ENCODE results near the gene AGAP1.
"Not testable (repeated sequence)": the region's sequence is repeated elsewhere in the genome, so short reads cannot be mapped to it uniquely, and the experiment has no call there.

Gene AGAP1

GRCh38 chr2:236045251-236046235 lies 551.7 kb downstream of the AGAP1 start:
- no peak for DNase-seq (ENCODE audit: low read depth)

- no peak for DNase-seq (ENCODE audit: low read depth)
Measured at GRCh38 chr2:236046715-236047114, 552.9 kb downstream of the AGAP1 start.

GRCh38 chr2:236047176-236047575 lies 553.3 kb downstream of the AGAP1 start:
- no peak for DNase-seq (ENCODE audit: low read depth)

GRCh38 chr2:236047886-236048540 lies 554.2 kb downstream of the AGAP1 start:
- no peak for DNase-seq (ENCODE audit: low read depth)

GRCh38 chr2:236049981-236050380 lies 556.1 kb downstream of the AGAP1 start:
- no peak for DNase-seq (ENCODE audit: low read depth)

GRCh38 chr2:236051351-236051750 lies 557.5 kb downstream of the AGAP1 start:
- DNase-seq (ENCODE audit: low read depth) = no peak

GRCh38 chr2:236051806-236052205 lies 558.0 kb downstream of the AGAP1 start:
- no peak for DNase-seq (ENCODE audit: low read depth)

- DNase-seq (ENCODE audit: low read depth) = no peak
Measured at GRCh38 chr2:236052206-236052605, 558.4 kb downstream of the AGAP1 start.

- no peak for DNase-seq (ENCODE audit: low read depth)
Measured at GRCh38 chr2:236052926-236053821, 559.3 kb downstream of the AGAP1 start.

- no peak for DNase-seq (ENCODE audit: low read depth)
Measured at GRCh38 chr2:236054125-236054524, 560.3 kb downstream of the AGAP1 start.

- DNase-seq (ENCODE audit: low read depth) = no peak
Measured at GRCh38 chr2:236054621-236055305, 560.9 kb downstream of the AGAP1 start.

- DNase-seq (ENCODE audit: low read depth) = no peak
Measured at GRCh38 chr2:236055471-236055870, 561.6 kb downstream of the AGAP1 start.

GRCh38 chr2:236056141-236056540 lies 562.3 kb downstream of the AGAP1 start:
- DNase-seq (ENCODE audit: low read depth) = no peak

GRCh38 chr2:236057375-236057774 lies 563.5 kb downstream of the AGAP1 start:
- DNase-seq (ENCODE audit: low read depth) = no peak

GRCh38 chr2:236061497-236061896 lies 567.7 kb downstream of the AGAP1 start:
- no peak for DNase-seq (ENCODE audit: low read depth)

GRCh38 chr2:236061899-236062298 lies 568.1 kb downstream of the AGAP1 start:
- no peak for DNase-seq (ENCODE audit: low read depth)

GRCh38 chr2:236062806-236063205 lies 569.0 kb downstream of the AGAP1 start:
- DNase-seq (ENCODE audit: low read depth) = not testable (repeated sequence)

- no peak for DNase-seq (ENCODE audit: low read depth)
Measured at GRCh38 chr2:236063994-236064393, 570.2 kb downstream of the AGAP1 start.

GRCh38 chr2:236065314-236066160 lies 571.7 kb downstream of the AGAP1 start:
- no peak for DNase-seq (ENCODE audit: low read depth)

- DNase-seq (ENCODE audit: low read depth) = no peak
Measured at GRCh38 chr2:236070236-236070635, 576.4 kb downstream of the AGAP1 start.

GRCh38 chr2:236073246-236073645 lies 579.4 kb downstream of the AGAP1 start:
- no peak for DNase-seq (ENCODE audit: low read depth)

All from activated T-cell treated with anti-CD3 and anti-CD28 coated beads for 1 hour (primary cell).